ENCODE measurements around the gene SLC2A5.
"Not testable (repeated sequence)": the region's sequence is repeated elsewhere in the genome, so short reads cannot be mapped to it uniquely, and the experiment has no call there.

The SLC2A5 gene

DNA sequence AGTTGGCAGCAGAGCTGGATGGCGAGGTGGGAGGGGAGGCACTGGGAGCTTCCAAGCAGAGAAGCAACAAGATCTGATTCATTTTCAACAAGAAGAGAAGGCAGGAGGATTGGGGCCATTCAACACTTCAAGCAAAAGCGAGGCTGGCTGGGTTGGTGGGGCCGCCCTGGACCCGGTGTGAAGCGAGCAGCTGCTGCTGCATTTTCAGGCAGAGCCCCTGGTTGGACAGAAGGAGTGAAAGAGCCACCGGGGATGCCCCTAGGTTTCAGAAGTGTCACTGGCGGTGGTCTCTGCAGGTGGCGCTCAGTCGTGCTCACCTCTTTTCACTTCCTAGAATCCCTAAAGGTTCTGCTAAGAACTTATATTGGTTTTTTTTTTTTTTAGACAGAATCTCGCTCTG lies 61.2 kb downstream of the SLC2A5 start:
- DNase-seq (ENCODE audit: low read depth in 2 of 2), result no peak

DNA sequence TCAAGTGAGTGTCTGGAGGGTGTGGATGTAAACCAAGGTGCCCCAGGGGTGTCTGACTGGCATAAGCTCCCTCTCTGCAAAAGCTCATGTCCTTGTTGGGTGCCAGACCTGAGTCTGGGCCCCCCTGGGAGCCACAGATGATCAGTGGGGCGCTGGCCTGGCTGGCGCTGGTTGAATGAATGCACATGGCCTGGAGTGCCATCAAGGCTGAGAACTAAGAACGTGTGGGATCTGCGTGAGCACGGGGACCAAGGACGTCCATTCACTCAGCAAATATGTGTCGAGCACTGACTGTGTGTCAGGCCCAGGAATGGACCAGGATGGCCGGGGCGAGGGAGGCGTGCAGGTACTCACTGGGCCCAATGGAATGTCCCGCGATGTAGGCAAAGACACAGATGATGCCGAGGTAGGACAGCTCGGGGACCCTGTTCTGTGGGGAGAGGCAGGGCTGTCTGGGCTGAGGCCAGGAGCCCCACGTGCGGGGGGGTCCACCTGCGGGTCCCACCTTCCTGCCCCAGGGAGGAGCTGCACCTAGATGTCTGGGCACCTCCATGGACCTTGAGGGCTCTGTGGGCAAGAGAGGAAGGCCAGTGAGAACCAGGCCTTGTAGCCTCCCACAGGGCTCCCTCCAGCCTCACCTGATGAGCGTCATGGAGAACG lies 62.3 kb downstream of the SLC2A5 start:
- DNase-seq (ENCODE audit: low read depth in 2 of 2), result no peak

DNA sequence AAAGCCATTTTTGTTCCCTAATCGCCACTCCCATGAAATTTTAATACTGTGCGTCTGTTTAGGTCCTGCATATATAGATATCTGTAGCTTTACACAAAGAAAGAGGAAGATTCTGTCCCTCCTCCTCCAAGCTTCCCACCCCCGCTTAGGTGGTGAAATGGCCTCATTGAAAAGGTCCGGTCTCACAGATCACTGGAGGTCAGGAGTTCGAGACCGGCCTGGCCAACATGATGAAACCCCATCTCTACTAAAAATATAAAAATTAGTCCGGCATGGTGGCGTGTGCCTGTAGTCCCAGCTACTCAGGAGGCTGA lies 64.1 kb downstream of the SLC2A5 start:
- DNase-seq (ENCODE audit: low read depth in 2 of 2), result no peak

DNA sequence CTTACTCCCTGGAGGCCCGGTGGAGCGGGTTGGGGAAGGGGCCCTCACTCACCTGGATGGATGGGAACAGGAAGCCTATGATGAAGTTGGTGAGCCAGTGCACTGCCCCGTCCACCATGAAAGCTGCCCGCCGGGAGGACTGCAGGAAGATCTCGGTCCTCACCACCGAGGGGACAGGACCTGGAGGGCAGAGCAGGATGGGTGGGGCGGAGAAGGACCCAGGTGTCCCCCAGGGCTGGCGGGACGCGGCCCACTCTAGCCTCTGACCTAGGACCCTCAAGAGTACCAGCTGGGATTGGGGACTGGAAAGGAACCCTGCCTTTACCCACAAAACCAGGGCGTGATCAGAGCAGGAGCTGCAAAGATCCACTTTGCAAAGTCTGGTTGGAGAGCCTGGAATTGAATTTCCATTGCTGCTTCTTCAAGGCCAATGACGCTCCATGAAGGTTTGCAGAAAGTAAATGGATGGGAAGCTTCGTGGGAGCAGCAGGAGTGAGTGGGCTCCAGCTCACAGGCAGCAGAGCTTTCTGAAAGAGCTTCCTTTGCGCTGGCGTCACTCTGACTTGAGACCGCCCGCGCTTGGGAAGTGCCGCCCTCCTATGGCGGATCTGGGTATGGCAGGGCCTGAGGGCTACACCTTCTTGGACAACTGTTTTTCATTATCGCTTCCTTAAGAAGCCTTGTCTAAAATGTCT lies 64.6 kb downstream of the SLC2A5 start:
- peak; percentile 58 to 85 for DNase-seq (ENCODE audit: low read depth in 2 of 2)

DNA sequence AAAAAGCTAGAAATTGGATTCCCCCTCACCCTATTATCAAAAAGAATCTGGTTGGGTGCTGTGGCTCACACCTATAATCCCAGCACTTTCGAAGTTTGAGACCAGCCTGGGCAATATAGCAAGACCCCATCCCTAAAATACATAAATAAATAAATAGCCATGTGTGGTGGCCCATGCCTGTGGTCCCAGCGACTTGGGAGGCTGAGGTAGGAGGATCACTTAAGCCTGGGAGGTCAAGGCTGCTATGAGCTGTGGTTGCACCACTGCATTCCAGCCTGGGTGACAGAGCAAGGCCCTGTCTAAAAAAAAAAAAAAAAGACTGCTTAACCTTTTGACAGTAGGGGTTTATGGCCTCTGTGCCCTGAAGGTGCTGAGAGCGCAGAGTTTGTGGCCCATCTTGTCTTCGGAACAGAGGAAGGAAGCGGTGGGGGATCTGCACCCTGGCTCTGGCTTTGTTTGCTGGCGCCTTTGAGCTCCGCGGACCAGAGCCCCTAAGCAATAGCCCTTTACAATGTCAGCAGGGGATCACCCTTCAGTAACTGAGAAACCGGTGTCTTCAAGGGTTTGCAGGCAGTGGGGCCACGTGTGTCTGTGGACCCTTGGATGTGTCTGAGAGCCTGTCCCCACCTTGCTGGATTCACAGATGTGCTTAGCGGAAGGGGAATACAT lies 65.3 kb downstream of the SLC2A5 start:
- DNase-seq (ENCODE audit: low read depth in 2 of 2), result no peak

DNA sequence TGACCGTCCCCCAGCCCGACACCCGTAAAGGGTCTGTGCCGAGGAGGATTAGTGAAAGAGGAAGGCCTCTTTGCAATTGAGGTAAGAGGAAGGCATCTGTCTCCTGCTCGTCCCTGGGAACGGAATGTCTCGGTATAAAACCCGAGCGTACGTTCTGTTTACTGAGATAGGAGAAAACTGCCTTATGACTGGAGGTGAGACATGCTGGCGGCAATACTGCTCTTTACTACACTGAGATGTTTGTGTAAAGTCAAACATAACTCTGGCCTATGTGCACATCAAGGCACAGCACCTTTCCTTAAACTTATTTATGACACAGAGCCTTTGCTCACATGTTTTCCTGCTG lies 67.2 kb downstream of the SLC2A5 start:
- DNase-seq (ENCODE audit: low read depth in 2 of 2), result not testable (repeated sequence)

DNA sequence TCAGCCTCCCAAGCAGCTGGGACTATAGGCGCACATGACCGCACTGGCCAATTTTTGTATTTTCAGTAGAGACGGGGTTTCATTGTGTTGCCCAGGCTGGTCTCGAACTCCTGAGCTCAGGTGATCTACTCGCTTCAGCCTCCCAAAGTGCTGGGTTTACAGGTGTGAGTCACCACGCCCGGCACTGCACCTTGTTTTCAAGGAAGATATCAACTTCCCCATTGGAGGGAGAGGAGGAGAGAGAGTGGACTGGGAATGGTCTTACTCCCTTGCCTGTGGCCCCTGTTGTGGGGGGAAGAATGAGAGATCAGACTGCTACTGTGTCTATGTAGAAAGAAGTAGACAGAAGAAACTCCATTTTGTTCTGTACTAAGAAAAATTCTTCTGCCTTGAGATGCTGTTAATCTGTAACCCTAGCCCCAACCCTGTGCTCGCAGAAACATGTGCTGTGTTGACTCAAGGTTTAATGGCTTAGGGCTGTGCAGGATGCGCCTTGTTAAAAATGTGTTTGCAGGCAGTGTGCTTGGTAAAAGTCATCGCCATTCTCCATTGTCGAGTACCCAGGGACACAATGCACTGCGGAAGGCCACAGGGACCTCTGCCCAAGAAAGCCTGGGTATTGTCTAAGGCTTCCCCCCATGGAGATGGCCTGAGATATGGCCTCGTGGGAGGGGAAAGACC lies 67.8 kb downstream of the SLC2A5 start:
- not testable (repeated sequence) for DNase-seq (ENCODE audit: low read depth in 2 of 2)

DNA sequence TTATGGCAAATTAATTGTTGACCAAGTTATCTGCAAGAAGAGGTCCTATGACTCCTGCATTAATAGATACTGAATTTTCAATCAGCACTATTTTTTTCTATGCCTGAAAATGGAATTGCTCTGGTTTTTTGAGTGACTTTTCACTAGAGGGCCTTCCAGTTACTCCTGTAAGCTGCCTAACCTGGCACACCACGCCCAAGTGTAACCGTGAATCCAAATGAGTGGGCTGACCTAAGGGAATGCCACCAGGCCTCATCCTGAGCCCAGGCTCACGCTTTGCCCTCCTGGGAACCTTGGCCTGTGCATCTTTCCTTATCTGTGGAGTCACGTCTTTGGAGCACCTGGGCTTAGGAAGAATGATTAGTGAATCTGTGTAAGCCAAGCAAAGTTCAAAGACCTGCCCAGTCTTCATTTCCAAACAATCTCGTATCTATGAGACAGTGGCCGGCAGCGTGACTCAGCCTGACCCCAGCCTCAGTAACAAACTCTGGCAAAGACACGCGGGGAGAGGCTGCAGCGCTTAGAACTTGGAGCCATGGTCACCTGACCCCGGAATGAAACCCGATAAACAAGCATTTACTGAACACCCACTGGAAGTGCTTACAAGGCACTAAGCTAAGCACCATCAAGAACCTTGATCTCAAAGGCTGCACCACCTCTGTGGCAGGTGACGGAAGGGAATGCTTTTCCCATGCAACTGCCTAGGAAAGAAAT lies 75.3 kb downstream of the SLC2A5 start:
- not testable (repeated sequence) for DNase-seq (ENCODE audit: low read depth in 2 of 2)

DNA sequence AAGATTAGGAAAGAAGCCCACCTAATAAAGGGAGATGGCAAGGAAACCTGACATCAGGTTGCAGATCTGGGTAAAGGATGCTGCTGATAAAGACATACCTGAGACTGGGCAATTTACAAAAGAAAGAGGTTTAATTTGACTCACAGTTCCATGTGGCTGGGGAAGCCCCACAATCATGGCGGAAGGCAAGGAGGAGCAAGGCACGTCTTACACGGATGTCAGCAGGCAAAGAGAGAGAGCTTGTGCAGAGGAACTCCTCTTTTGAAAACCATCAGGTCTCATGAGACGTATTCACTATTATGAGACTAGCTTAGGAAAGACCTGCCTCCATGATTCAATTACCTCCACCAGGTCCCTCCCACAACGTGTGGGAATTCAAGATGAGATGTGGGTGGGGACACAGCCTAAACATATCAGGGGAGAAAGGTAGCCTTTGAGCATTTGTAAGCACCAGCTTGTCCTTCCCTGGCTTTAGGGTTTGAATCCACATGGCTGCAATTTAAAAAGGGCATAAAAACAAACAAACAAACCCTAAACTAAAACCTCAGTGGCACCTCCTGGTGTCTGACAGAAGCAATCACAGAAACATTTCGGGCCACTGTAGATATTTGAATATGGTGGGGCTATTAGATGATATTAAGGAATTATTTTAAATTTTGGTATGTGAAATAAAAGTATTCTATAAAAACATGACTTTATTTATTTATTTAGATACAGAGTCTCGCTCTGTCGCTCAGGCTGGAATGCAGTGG lies 76.3 kb downstream of the SLC2A5 start:
- DNase-seq (ENCODE audit: low read depth in 2 of 2), result no peak

DNA sequence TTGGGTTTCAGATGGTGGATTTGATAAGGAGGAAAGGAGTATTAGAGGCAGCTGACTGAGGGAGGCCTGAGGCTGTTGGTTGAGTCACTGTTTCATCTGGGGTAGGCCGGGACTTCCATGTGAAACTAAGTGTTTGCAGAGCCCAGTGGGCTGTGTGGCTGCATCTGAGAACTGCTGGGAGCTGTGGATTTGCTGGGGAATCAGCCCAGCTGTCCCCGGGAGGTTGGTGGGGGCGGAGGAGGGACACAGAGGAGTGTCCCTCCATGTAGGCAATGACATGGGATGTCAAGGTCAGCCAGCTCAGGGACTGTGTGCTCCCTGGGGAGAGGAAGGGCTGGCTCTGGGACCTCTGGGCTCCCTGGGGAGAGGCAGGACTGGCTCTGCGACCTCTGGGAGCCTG lies 79.6 kb downstream of the SLC2A5 start:
- DNase-seq (ENCODE audit: low read depth in 2 of 2), result no peak

DNA sequence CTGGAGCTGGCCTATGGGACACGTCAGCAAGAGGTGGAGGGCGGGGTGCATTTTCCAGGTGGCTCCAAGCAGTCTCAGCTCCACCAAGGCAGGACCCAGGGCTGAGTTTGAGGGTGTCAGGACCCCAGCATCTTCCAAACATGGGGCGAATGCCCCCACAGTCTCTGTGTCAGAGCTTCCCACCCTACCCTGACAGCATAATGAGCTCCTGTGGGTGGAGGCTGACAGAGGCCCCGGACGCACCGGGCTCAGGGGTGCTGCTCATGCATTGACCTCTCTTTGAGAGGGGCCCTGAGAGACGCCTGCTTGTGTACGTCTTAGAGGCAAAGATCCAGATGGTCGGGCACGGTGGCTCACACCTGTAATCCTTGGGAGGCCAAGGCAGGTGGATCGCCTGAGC lies 80.4 kb downstream of the SLC2A5 start:
- DNase-seq (ENCODE audit: low read depth in 2 of 2), result no peak

DNA sequence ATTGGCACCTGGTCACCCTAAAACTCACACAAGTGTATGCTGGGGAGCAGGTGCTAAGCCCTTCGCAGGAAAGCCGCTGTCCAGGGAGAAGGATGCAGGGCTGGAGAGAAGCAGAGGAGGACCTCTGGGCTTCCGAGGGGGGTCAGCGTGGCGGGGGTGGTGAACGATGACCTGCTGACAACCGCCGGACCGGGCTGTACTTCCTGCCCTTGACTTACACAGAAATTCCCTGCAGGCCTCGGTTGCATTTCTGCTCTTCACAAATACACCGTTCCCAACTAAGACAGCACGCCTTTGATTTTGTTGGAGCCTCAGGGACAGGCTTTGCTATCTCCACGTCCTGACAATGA lies 80.8 kb downstream of the SLC2A5 start:
- no peak for DNase-seq (ENCODE audit: low read depth in 2 of 2)

DNA sequence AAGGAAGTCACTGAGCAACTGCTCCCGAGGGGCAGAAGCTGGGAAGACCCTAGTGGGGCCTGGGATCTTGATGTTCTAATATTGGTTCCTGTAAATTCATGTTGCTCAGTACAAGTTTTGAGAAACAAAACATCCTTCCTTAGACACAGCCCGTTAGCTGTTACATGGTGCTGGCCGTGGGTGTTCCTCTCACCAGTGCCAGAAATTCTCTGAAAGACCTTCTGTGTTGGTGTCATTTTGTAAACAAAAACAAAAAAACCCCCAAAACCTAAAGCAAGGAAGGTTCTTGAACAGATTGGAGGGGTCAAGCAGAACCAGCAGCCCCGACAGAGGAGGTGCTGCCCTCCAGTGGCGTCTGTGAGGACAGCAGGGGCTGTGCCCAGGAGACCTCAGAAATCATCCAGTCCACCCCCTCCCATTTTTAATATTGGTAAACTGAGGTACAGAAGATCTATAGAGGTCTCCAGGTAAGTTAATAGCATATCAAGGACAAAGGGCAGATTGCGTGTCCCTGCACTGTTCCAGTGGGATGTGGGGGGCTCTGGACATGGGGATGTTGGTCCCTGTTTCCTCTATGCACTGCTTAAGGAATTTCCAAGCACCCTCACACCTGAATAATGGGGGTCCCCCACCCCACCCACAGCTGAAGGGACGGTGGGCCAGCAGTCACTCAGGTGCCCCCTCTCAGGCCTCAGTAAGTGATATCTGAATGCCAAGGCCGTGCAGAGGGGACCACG lies 81.4 kb downstream of the SLC2A5 start:
- peak; percentile 36 to 61 for DNase-seq (ENCODE audit: low read depth in 2 of 2)

DNA sequence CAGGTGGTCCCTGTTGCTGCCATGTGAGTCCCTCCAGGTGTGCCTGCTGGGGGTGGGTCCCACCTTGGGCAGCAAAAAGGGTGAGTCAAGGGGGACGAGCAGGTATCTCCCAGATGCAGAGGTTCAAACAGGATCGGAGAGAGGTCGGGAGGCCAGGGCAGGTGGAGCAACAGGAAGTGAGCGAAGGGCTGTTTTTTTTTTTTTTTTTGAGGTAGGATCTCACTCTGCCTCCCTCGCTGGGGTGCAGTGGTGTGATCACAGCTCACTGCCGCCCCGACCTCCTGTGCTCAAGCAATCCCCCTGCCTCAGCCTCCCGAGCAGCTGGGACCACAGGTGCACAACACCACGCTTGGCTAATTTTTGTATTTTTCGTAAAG lies 82.6 kb downstream of the SLC2A5 start:
- no peak for DNase-seq (ENCODE audit: low read depth in 2 of 2)

DNA sequence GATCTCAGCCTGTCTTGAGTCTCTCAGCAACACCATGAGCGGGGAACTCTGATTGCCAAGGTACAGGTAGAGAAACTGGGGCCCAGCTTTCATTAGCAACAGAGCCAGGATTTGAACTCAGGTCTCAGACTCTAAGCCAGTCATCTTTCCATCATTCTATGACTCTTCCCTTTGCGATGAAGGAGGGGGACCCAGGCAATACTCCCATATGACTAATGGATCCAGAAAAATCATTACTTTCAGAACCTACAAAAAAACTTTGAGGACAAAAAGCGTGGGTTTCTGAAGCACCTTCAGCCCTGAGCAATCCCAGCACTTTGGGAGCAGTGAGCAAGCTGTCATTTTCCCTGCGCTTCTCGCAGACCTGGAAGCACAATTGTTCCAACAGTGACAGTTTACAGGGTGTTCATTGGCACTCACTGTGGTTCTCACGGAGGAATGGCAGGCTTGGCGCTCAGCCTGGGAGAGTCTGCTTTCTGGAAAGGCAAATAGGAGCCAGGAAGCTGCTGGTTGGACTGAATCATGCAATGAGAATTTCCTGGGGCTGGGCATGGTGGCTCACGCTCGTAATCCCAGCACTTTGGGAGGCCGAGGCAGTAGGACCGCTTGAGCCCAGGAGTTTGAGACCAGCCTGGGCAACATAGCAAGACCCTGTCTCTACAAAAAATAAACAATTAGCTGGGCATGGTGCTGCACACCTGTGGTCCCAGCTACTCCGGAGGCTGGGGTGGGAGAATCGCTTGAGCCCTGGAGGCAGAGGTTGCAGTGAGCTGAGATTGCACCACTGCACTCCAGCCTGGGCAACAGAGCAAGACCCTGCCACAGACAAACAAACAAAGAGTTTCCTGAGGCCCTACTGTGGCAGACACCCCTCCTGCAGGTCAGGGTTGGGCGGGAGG lies 83.3 kb downstream of the SLC2A5 start:
- DNase-seq (ENCODE audit: low read depth in 2 of 2), result no peak

All from stimulated activated CD4-positive, alpha-beta T cell treated with anti-CD3 and anti-CD28 coated beads, Interleukin-12 subunit alpha, Interleukin-12 subunit beta, amount 100 ng/mL, for 24 hours (primary cell).